Measurements from ENCODE around the gene MINPP1.

DNA sequence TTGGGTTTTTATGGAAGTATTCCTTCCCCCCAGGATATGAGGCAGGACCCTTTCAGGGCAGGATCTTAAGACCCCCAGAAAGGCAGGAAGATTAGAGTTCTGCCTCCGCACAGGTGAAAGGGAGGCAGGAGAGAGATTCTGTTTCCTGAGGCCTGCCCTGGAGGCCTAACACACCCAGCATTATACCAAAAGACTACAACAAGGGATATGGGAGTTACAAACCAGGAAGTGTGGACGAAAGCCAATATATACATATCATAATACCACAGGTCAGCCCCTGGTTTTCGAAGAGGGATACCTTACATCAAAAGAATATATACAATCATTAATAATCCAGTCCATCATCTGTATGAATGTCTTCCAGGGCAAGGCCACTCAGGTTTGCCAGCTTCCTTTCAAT is 14.2 kb downstream of the MINPP1 start:
- no peak for TF ChIP-seq CTCF (IDR thresholded peaks at IDR 0.05 in 8 of 11, conservative IDR thresholded peaks at IDR 0.05 in 3 of 11)
- no peak for TF ChIP-seq POLR2A (IDR thresholded peaks at IDR 0.05)
- no peak for TF ChIP-seq POLR2AphosphoS5 (IDR thresholded peaks at IDR 0.05)
